GM19193 (cell line): ENCODE measurements around the gene ESPL1.

Experiments
- POLR2A ChIP-seq: IDR thresholded peaks from 4 replicates; pipeline ENCODE4 v1.6.1; 2011; ENCODE audit not compliant: insufficient read depth, insufficient read length; ENCODE audit errors: extremely low read depth

The ESPL1 gene

GRCh38 chr12:53328043-53328435 is 59.9 kb downstream of the ESPL1 start:
- TF ChIP-seq POLR2A = no peak

DNA sequence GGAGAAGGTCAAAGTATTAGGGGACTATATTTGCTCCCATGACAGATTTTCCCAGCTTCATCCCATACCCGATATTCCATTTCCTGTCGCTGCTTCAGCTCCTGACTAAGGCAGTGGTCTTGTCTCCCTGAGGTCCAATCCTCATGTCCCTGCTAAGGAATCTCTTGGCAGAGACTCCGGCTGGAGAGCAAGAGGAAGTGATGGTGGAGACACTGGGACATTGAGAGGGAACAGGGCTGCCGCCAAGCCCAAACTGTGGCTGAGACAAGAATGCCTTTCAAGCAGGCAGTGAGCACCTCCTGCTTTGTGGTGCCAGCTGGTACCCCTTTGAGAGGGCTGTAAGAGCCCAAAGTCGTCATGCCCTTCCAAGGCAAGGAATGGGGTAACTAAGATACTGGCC is 62.6 kb downstream of the ESPL1 start:
- TF ChIP-seq POLR2A = no peak

DNA sequence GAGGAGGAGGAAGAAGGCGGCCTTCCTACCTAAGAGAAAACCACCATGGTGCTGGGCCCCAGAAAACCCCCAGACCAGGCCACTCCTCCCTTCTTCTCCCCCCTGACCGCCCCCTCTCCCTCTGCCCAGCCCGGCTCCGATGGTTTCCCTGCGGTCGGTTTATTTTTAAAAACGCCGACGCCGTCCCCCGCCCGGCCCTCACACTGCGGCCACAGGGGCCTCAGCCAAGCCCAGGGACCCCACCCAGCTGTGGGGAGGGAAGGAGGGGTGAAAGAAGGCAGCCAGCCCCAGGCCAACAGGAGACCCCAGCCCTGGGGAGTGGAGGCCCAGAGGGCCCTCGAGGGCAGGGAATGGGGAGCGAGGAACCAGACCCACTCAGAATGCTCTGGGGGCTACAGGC is 64.6 kb downstream of the ESPL1 start:
- TF ChIP-seq POLR2A = no peak

GRCh38 chr12:53333289-53333688 is 65.2 kb downstream of the ESPL1 start:
- no peak for TF ChIP-seq POLR2A

DNA sequence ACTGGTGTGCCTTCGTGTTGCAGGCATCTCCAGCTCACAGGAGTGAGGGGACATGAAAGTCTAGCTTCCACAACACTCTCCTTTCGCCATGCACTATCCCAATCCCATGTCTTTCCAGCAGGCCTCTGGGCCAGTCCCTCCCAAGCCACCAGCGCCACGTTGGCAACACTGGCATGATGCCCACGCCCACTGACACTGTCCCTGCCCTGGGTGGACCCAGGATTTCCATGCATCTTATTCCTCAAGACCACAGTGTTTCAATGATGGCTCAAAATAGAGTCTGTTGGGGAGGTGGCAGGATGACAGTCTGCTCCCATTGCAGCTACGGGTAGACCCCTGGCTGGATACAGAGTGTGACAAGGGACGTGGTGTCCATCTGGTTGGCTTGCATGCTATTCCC is 65.7 kb downstream of the ESPL1 start:
- TF ChIP-seq POLR2A = no peak

- TF ChIP-seq POLR2A = no peak
These were observed 66.7 kb downstream of the ESPL1 start for GRCh38 chr12:53334822-53335221.

- no peak for TF ChIP-seq POLR2A
These were observed 68.1 kb downstream of the ESPL1 start, which contains the start of gene SP7 for GRCh38 chr12:53336181-53336681. Gene SP7, minus strand, starts transcription at chr12:53336354. Its CDS starts 708 bp downstream, at chr12:53335646.

- TF ChIP-seq POLR2A = no peak
These were observed 69.9 kb downstream of the ESPL1 start for GRCh38 chr12:53338017-53338416.

DNA sequence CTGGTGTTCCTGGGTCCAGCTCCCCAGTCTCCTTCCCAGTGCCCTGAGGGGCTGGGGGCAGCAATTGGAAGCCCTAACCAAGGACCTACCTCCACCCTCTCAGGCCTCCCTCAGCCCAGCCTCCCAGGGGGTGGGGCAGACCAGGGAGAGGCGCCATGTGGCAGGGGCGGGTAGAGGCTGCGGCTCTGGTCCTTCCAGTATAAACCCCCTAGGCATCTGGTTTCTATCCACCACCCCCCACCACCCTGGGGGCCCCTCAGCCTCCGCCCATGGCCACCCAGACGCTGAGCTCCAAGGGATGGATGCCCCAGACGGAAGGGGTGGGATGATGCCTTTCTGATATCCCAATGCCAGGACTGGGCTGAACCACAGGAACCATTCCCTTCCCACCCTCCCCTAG is 70.8 kb downstream of the ESPL1 start:
- TF ChIP-seq POLR2A = no peak

DNA sequence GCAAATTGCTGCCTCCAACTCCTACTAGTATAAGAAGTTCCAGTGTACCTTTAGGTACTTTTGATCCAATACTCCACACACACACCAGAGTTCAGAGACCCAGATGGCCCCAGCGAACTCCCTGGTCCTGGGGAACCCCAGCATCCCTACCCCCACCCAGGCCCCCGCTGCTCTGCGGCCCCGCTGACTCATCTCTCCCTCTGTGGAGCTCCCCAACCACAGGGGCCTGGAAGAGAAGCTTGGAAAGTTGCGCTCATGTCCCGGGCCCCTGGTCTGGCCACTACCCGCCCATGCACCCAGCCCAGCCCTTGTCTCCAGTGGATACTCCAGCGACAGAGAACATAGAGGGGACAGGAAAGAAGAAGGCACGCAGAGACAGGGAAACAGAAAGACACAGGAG is 72.3 kb downstream of the ESPL1 start:
- TF ChIP-seq POLR2A = no peak
